Neural cell (in vitro differentiated cells): ENCODE data around the gene LRRC2. TPM values are rescaled to one million over a fixed set of nuclear protein-coding genes. Genes with fewer than 3 reads are reported as not detected.

ENCODE experiments used
- H2AFZ ChIP-seq: fragments of 200-600, 300-800 bp; sonication (generic), shearing (Covaris generic); 2 replicates; pipeline ENCODE4 v1.6.0; 2014; ENCODE audit warnings: low read depth, mild to moderate bottlenecking, antibody characterized with exemption, low read length, moderate library complexity
- H3F3A ChIP-seq: fragments of 200-600 bp; shearing (Covaris generic); 2 replicates; pipeline ENCODE4 v1.6.1; 2016; ENCODE audit warnings: mild to moderate bottlenecking, moderate library complexity, mixed read lengths, antibody characterized with exemption, low read length; ENCODE audit not compliant: insufficient read depth, poor library complexity, severe bottlenecking
- H3K27ac ChIP-seq: fragments of 200-600, 300-800 bp; sonication (generic), shearing (Covaris generic); 2 replicates; pipeline ENCODE4 v1.5.1; 2014; ENCODE audit warnings: mild to moderate bottlenecking, low read length, moderate library complexity
- H3K27me3 ChIP-seq: fragments of 300-800, 200-600 bp; sonication (generic), shearing (Covaris generic); 2 replicates; pipeline ENCODE4 v1.6.0; 2014; ENCODE audit warnings: mild to moderate bottlenecking, low read depth, low read length, moderate library complexity; ENCODE audit not compliant: insufficient read depth
- H3K36me3 ChIP-seq: fragments of 300-800, 200-600 bp; sonication (generic), shearing (Covaris generic); 2 replicates; pipeline ENCODE4 v1.5.1; 2014; ENCODE audit warnings: mild to moderate bottlenecking, antibody characterized with exemption, low read length, moderate library complexity; ENCODE audit not compliant: insufficient read depth
- H3K4me2 ChIP-seq: fragments of 300-800, 200-600 bp; sonication (generic), shearing (Covaris generic); 2 replicates; pipeline ENCODE4 v1.6.0; 2014; ENCODE audit warnings: mild to moderate bottlenecking, low read length
- H3K4me3 ChIP-seq: fragments of 300-800, 200-600 bp; sonication (generic), shearing (Covaris generic); 2 replicates; pipeline ENCODE4 v1.5.1; 2014; ENCODE audit warnings: mild to moderate bottlenecking, low read length, moderate library complexity
- H3K79me2 ChIP-seq: fragments of 200-600 bp; shearing (Covaris generic); replicated peaks from 2 replicates; pipeline ENCODE4 v1.6.0; 2014; ENCODE audit warnings: mild to moderate bottlenecking, low read length, moderate library complexity; ENCODE audit not compliant: insufficient read depth
- H3K9ac ChIP-seq: fragments of 300-800, 200-600 bp; sonication (generic), shearing (Covaris generic); 2 replicates; pipeline ENCODE4 v1.6.1; 2016; ENCODE audit warnings: mild to moderate bottlenecking, low read length, mixed read lengths
- H3K9me2 ChIP-seq: fragments of 200-600 bp; shearing (Covaris generic); 2 replicates; pipeline ENCODE4 v1.6.1; 2016; ENCODE audit warnings: mild to moderate bottlenecking, low read length, mixed read lengths; ENCODE audit not compliant: insufficient read depth
- H3K9me3 ChIP-seq: fragments of 200-600, 300-800 bp; sonication (generic), shearing (Covaris generic); 2 replicates; pipeline ENCODE4 v1.6.1; 2016; ENCODE audit warnings: mild to moderate bottlenecking, mixed run types, low read length, moderate library complexity, mixed read lengths
- H4K20me1 ChIP-seq: fragments of 200-600 bp; shearing (Covaris generic); 2 replicates; pipeline ENCODE4 v1.6.1; 2016; ENCODE audit warnings: mild to moderate bottlenecking, mixed run types; ENCODE audit not compliant: insufficient read depth
- CTCF ChIP-seq: fragments of 450-650 bp; IDR thresholded peaks from 2 replicates; pipeline ENCODE4 v1.5.1; 2014; ENCODE audit warnings: antibody characterized with exemption, mild to moderate bottlenecking, moderate library complexity; ENCODE audit not compliant: poor library complexity, severe bottlenecking
- EP300 ChIP-seq: fragments of 450-650 bp; conservative IDR thresholded peaks from 2 replicates; pipeline ENCODE4 v1.6.1; 2014; ENCODE audit warnings: antibody characterized with exemption, mild to moderate bottlenecking, moderate library complexity; ENCODE audit not compliant: poor library complexity, severe bottlenecking
- EZH2 ChIP-seq: fragments of 200-600, 300-800 bp; shearing (Covaris generic), sonication (generic); IDR thresholded peaks from 2 replicates; pipeline ENCODE4 v1.6.1; 2014; ENCODE audit warnings: antibody characterized with exemption, low read length, borderline replicate concordance, mild to moderate bottlenecking; ENCODE audit not compliant: insufficient read depth, poor library complexity, severe bottlenecking
- MXI1 ChIP-seq: fragments of 450-650 bp; conservative IDR thresholded peaks from 2 replicates; pipeline ENCODE4 v1.6.1; 2014; ENCODE audit warnings: antibody characterized with exemption, mild to moderate bottlenecking; ENCODE audit not compliant: poor library complexity, severe bottlenecking
- POLR2AphosphoS5 ChIP-seq: IDR thresholded peaks from 2 replicates; pipeline ENCODE4 v1.6.1; 2012
- RAD21 ChIP-seq: fragments of 450-650 bp; conservative IDR thresholded peaks from 2 replicates; pipeline ENCODE4 v1.6.1; 2014; ENCODE audit warnings: antibody characterized with exemption, mild to moderate bottlenecking, moderate library complexity
- REST ChIP-seq: IDR thresholded peaks from 2 replicates; pipeline ENCODE4 v1.6.1; 2012; ENCODE audit warnings: borderline replicate concordance
- SMC3 ChIP-seq: fragments of 450-650 bp; conservative IDR thresholded peaks from 2 replicates; pipeline ENCODE4 v1.6.1; 2014; ENCODE audit warnings: antibody characterized with exemption, mild to moderate bottlenecking, moderate library complexity; ENCODE audit not compliant: poor library complexity
- TAF1 ChIP-seq: IDR thresholded peaks from 2 replicates; pipeline ENCODE4 v1.6.1; 2012; ENCODE audit warnings: low read depth
- polyA plus RNA-seq: library from polyadenylated mRNA; depleted of rRNA; stranded (reverse); fragments of >200 nt; gene quantifications from 2 replicates; pipeline ENCODE4 v1.2.3, GENCODE V29; 2014

Gene LRRC2
- polyA plus RNA-seq, 1 donor from 2014 or later, result not detected

GRCh38 chr3:46537779-46538178 is 28.3 kb downstream of the LRRC2 start:
- H3K9me3 ChIP-seq, result no peaks in the 10 kb centered on the region
- TF ChIP-seq EP300 (no peak), RAD21 (no peak), REST (no peak), SMC3 (no peak), MXI1 (no peak), EZH2 (no peak), CTCF (no peak), TAF1 (no peak), POLR2AphosphoS5 (no peak)
- H3K9ac ChIP-seq, result no peak overlapping the region
- no peak overlapping the region for H3K27ac ChIP-seq
- H2AFZ ChIP-seq, result no peak overlapping the region
- no peak overlapping the region for H3K4me3 ChIP-seq
- no peaks in the 10 kb centered on the region for H3K36me3 ChIP-seq
- H3K9me2 ChIP-seq, result no peaks in the 10 kb centered on the region
- H3K4me2 ChIP-seq, result no peak overlapping the region
- H3F3A ChIP-seq, result no peaks in the 10 kb centered on the region
- no peaks in the 10 kb centered on the region for H3K27me3 ChIP-seq
- no peaks in the 10 kb centered on the region for H3K79me2 ChIP-seq
- H4K20me1 ChIP-seq, result no peaks in the 10 kb centered on the region

- H3K4me2 ChIP-seq, result no peak overlapping the region
- H3K4me3 ChIP-seq, result no peak overlapping the region
- no peaks in the 10 kb centered on the region for H3K9me2 ChIP-seq
- no peaks in the 10 kb centered on the region for H3K36me3 ChIP-seq
- H3K79me2 ChIP-seq, result no peaks in the 10 kb centered on the region
- no peaks in the 10 kb centered on the region for H4K20me1 ChIP-seq
- H3K27ac ChIP-seq, result no peak overlapping the region
- H2AFZ ChIP-seq, result no peak overlapping the region
- H3F3A ChIP-seq, result no peaks in the 10 kb centered on the region
- no peak for TF ChIP-seq POLR2AphosphoS5
- no peak for TF ChIP-seq MXI1
- TF ChIP-seq SMC3, result no peak
- TF ChIP-seq EZH2, result no peak
- no peak for TF ChIP-seq CTCF
- TF ChIP-seq REST, result no peak
- TF ChIP-seq RAD21, result no peak
- TF ChIP-seq TAF1, result no peak
- no peak for TF ChIP-seq EP300
- no peaks in the 10 kb centered on the region for H3K27me3 ChIP-seq
- no peaks in the 10 kb centered on the region for H3K9me3 ChIP-seq
- no peak overlapping the region for H3K9ac ChIP-seq
Measured at GRCh38 chr3:46537316-46537715, 28.8 kb downstream of the LRRC2 start.
